ENCODE measurements around the gene MIA2. TPM values are rescaled to one million over a fixed set of nuclear protein-coding genes. Genes with fewer than 3 reads are reported as not detected.

Gene MIA2
- total RNA-seq, 2 donors from 2014 or later = 41.8 to 61.8 TPM

- intact Hi-C loops (cut with DNase I) = no loop called here
- Histone ChIP-seq H3K9ac (ENCODE audit: low read depth in 2 of 2, low read length in 2 of 2) (no peak overlapping the region), H3K36me3 (no peaks in the 10 kb centered on the region), H3K27ac (no peak overlapping the region), H3K4me3 (no peak overlapping the region), H3K9me3 (no peaks in the 10 kb centered on the region), H3K27me3 (no peaks in the 10 kb centered on the region), H3K4me1 (no peaks in the 10 kb centered on the region)
- DNase-seq = no peak
- TF ChIP-seq CTCF (IDR thresholded peaks at IDR 0.05) = no peak
These were observed 149.4 kb downstream of the MIA2 start for GRCh38 chr14:39383026-39383660.

GRCh38 chr14:39383741-39384140 is 150.0 kb downstream of the MIA2 start:
- intact Hi-C loops (cut with DNase I) = no loop called here
- Histone ChIP-seq H3K4me3 (no peak overlapping the region), H3K27ac (no peak overlapping the region), H3K9ac (ENCODE audit: low read depth in 2 of 2, low read length in 2 of 2) (no peak overlapping the region), H3K27me3 (no peaks in the 10 kb centered on the region), H3K9me3 (no peaks in the 10 kb centered on the region), H3K36me3 (no peaks in the 10 kb centered on the region), H3K4me1 (no peaks in the 10 kb centered on the region)
- DNase-seq = no peak
- no peak for TF ChIP-seq CTCF (IDR thresholded peaks at IDR 0.05)

GRCh38 chr14:39384177-39384576 is 150.5 kb downstream of the MIA2 start:
- Histone ChIP-seq H3K27ac (no peak overlapping the region), H3K4me3 (no peak overlapping the region), H3K36me3 (no peaks in the 10 kb centered on the region), H3K9ac (ENCODE audit: low read depth in 2 of 2, low read length in 2 of 2) (no peak overlapping the region), H3K4me1 (no peaks in the 10 kb centered on the region), H3K27me3 (no peaks in the 10 kb centered on the region), H3K9me3 (no peaks in the 10 kb centered on the region)
- intact Hi-C loops (cut with DNase I) = no loop called here
- no peak for TF ChIP-seq CTCF (IDR thresholded peaks at IDR 0.05)
- no peak for DNase-seq

- Histone ChIP-seq H3K4me3 (no peak overlapping the region), H3K4me1 (no peaks in the 10 kb centered on the region), H3K27ac (no peak overlapping the region), H3K27me3 (no peaks in the 10 kb centered on the region), H3K9ac (ENCODE audit: low read depth in 2 of 2, low read length in 2 of 2) (no peak overlapping the region), H3K36me3 (no peaks in the 10 kb centered on the region), H3K9me3 (no peaks in the 10 kb centered on the region)
- intact Hi-C loops (cut with DNase I) = no loop called here
- DNase-seq = no peak
- TF ChIP-seq CTCF (IDR thresholded peaks at IDR 0.05) = no peak
These were observed 159.6 kb downstream of the MIA2 start for GRCh38 chr14:39393289-39393688.

DNA sequence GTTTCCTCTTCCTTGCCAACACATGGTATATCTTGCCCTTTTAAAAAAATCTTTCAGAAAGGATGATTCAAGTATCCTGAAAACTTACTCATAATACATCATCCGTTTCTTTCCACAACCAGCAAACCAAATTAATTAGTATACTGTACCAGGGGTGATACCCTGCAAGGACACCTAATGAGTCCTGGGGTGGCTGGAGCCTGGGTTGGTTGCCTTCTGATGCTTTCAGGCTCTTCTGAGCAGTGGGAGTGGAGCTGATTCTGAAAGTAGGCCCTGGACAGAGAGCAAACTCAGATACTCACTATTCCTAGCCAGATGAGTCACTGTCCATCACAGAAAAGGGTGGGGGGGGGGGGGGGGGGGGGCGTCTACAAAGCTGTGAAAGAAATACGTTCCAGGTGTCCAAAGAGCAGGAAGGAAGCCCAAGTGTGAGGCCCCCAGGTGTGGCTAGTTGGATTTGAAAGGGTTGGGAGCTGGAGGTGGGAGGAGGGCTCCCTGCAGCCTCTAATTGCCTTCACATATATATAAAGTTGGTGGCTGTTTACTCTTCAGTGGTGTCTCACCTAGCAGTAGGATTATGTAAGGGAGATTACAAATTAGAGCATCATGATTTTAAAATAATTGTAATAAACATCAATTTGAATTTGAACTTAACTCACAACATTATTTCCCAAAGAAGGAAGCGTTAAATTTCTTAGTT is 162.0 kb downstream of the MIA2 start:
- Histone ChIP-seq H3K4me1 (no peaks in the 10 kb centered on the region), H3K36me3 (no peaks in the 10 kb centered on the region), H3K27ac (no peak overlapping the region), H3K27me3 (no peaks in the 10 kb centered on the region), H3K9me3 (no peaks in the 10 kb centered on the region), H3K4me3 (no peak overlapping the region), H3K9ac (ENCODE audit: low read depth in 2 of 2, low read length in 2 of 2) (no peak overlapping the region)
- intact Hi-C loops (cut with DNase I) = no loop called here
- no peak for DNase-seq
- TF ChIP-seq CTCF (IDR thresholded peaks at IDR 0.05) = no peak
